Uterus (tissue), 4 donors: Measurements from ENCODE around the gene PIPOX. TPM values are rescaled to one million over a fixed set of nuclear protein-coding genes. Genes with fewer than 3 reads are reported as not detected.

Source experiments
- DNase-seq, 2 donors: peaks; one replicate each; pipeline ENCODE4 v3.0.0-alpha.2; 2019 to 2020
- H3K27ac ChIP-seq, 2 donors: fragments of 200-600 bp; sonication (generic); 1 replicate in 1 of 2; 2 replicates in 1 of 2; pipeline ENCODE4 v1.5.1; 2016 to 2018
- H3K27me3 ChIP-seq, 2 donors: fragments of 200-600 bp; sonication (generic); one replicate each; pipeline ENCODE4 v1.5.1; 2018 to 2019; ENCODE audit warnings: control low read depth in 1 of 2
- H3K36me3 ChIP-seq, 2 donors: fragments of 200-600 bp; sonication (generic); one replicate each; pipeline ENCODE4 v1.5.1; 2019; ENCODE audit warnings: control low read depth in 1 of 2
- H3K4me1 ChIP-seq, 2 donors: fragments of 200-600 bp; sonication (generic); one replicate each; pipeline ENCODE4 v1.5.1; 2018 to 2019; ENCODE audit warnings: control low read depth in 1 of 2
- H3K4me3 ChIP-seq, 2 donors: fragments of 200-600 bp; sonication (generic); 1 replicate in 1 of 2; 2 replicates in 1 of 2; pipeline ENCODE4 v1.5.1; 2018 to 2019; ENCODE audit warnings: mild to moderate bottlenecking in 1 of 2
- H3K9me3 ChIP-seq, 2 donors: fragments of 200-600 bp; sonication (generic); one replicate each; pipeline ENCODE4 v1.5.1; 2019; ENCODE audit warnings: control low read depth in 1 of 2
- POLR2A ChIP-seq, 2 donors: fragments of 450-650 bp; IDR thresholded peaks; one replicate each; pipeline ENCODE4 v1.6.1; 2016; ENCODE audit warnings: antibody characterized with exemption in 2 of 2, mild to moderate bottlenecking in 1 of 2, moderate library complexity in 1 of 2
- intact Hi-C: fragments of 100-400 bp; cut with DNase I; formaldehyde crosslinking; loops from one replicate; pipeline ENCODE4 v1.15.1; 2023; ENCODE audit warnings: low total_unique reads
- total RNA-seq, 4 donors: library from RNA; depleted of rRNA in 3 of 4; stranded (reverse); fragments of >200 nt in 3 of 4; gene quantifications; one replicate each; pipeline versions ENCODE4 v1.1.0 to v1.2.4, GENCODE V29; 2014 to 2023
- TF ChIP-seq, protein P1 (sequence below), 4 experiments: fragments of 200-600 bp in 2 of 4; fragments of 450-650 bp in 2 of 4; sonication (generic) in 2 of 4; IDR thresholded peaks; one replicate each; pipeline ENCODE4 v1.5.1; 2016 to 2019; ENCODE audit warnings: antibody characterized with exemption in 4 of 4, mild to moderate bottlenecking in 2 of 4, moderate library complexity in 1 of 4
- donor health status: DM: yes; HTN: yes; CAD: no.

The PIPOX gene
- total RNA-seq, 4 donors from 2014 or later = 0.59 to 7.4 (median 2.9) TPM

DNA sequence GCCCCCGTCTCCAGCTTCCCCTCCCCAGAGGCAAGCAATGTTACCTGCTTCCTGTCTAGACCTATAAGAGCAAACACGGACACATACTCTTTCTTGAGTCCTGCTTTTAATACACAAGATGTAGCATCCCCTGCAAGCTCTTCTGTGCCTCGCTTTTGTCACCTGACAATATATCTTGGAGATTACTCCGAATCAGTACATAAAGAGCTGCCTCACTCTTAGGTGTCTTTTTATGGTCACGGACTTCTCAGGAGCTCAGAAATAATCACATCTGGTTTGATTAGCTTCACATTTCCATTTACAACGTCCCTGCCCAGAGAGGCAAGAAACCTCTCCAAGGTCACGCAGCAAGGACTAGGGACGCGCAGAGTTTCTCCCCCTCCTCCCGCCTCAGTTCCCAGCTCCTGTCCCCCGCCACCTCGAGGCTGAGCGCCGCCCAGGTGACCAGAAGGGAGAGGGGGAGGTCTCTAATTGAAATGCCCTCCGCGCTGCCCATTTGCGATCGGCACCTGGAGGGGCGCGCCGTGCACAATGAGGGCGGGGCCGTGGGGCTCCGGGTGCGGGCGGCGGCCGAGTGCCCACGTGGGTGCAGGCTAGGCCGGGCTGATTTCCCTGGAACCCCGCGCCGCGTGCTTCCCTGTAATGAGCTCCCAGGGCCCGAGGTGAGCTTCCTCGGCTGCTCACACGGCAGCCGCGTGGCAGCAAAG lies 23.3 kb upstream of the PIPOX start:
- DNase-seq = no peak
- no peaks in the 10 kb centered on the region for H3K27me3 ChIP-seq
- H3K36me3 ChIP-seq = no peaks in the 10 kb centered on the region
- intact Hi-C loops = no loop called here
- H3K4me1 ChIP-seq = no peaks in the 10 kb centered on the region
- no peak for TF ChIP-seq POLR2A (IDR thresholded peaks at IDR 0.05)
- TF ChIP-seq, protein P1, sequence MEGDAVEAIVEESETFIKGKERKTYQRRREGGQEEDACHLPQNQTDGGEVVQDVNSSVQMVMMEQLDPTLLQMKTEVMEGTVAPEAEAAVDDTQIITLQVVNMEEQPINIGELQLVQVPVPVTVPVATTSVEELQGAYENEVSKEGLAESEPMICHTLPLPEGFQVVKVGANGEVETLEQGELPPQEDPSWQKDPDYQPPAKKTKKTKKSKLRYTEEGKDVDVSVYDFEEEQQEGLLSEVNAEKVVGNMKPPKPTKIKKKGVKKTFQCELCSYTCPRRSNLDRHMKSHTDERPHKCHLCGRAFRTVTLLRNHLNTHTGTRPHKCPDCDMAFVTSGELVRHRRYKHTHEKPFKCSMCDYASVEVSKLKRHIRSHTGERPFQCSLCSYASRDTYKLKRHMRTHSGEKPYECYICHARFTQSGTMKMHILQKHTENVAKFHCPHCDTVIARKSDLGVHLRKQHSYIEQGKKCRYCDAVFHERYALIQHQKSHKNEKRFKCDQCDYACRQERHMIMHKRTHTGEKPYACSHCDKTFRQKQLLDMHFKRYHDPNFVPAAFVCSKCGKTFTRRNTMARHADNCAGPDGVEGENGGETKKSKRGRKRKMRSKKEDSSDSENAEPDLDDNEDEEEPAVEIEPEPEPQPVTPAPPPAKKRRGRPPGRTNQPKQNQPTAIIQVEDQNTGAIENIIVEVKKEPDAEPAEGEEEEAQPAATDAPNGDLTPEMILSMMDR (IDR thresholded peaks at IDR 0.05) = no peak
- H3K4me3 ChIP-seq = no peak overlapping the region
- H3K9me3 ChIP-seq = no peaks in the 10 kb centered on the region
- H3K27ac ChIP-seq = no peak overlapping the region

DNA sequence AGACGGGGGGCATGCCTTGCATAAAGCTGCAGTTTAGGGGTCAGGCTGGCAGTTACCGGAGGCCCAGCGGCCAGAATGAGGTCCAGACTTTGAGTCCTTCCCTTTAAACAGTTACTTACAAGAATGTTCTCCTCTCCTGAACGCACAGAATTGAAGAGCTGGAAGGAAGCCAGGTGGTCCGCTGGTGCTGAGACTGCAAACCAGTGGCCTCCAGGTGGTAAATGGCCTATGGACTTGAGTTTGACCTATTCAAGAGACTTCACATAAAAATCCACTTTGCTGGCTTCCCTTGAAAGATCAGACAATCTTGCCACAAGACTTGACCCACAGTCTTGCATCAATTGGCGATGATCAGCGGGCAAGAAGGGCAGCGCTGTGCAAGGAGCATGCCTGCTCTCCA lies 22.4 kb upstream of the PIPOX start:
- TF ChIP-seq, protein P1 (IDR thresholded peaks at IDR 0.05) = no peak
- no peak for TF ChIP-seq POLR2A (IDR thresholded peaks at IDR 0.05)
- intact Hi-C loops = no loop called here
- no peak for DNase-seq

DNA sequence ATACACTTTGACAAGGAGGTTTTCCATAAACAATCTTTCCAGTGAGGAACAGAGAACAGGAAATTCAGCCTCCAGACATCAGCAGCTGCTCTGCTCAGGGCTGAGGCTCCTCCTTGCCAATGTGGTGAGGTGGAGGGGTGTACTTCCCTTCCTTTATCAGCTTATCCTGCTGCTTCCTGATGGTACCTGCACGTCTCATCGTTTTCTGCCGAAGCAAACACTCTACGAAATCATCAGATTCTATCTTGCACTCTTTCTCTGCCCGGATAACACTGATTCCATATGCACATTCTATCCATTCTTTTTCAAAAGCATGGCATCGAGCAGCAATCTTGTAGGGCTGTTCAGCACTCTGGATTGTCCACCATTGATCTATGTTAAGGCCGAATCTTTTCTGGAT lies 21.7 kb upstream of the PIPOX start:
- no peaks in the 10 kb centered on the region for H3K9me3 ChIP-seq
- H3K36me3 ChIP-seq = no peaks in the 10 kb centered on the region
- no peak for DNase-seq
- H3K27ac ChIP-seq = no peak overlapping the region
- intact Hi-C loops = no loop called here
- no peaks in the 10 kb centered on the region for H3K4me1 ChIP-seq
- no peak overlapping the region for H3K4me3 ChIP-seq
- no peak for TF ChIP-seq POLR2A (IDR thresholded peaks at IDR 0.05)
- TF ChIP-seq, protein P1 (IDR thresholded peaks at IDR 0.05) = no peak
- H3K27me3 ChIP-seq = no peaks in the 10 kb centered on the region

More for the DNA sequence above, 22.4 kb upstream of the PIPOX start:
- H3K36me3 ChIP-seq = no peaks in the 10 kb centered on the region
- no peaks in the 10 kb centered on the region for H3K4me1 ChIP-seq
- no peaks in the 10 kb centered on the region for H3K27me3 ChIP-seq
- H3K4me3 ChIP-seq = no peak overlapping the region
- no peak overlapping the region for H3K27ac ChIP-seq
- no peaks in the 10 kb centered on the region for H3K9me3 ChIP-seq

DNA sequence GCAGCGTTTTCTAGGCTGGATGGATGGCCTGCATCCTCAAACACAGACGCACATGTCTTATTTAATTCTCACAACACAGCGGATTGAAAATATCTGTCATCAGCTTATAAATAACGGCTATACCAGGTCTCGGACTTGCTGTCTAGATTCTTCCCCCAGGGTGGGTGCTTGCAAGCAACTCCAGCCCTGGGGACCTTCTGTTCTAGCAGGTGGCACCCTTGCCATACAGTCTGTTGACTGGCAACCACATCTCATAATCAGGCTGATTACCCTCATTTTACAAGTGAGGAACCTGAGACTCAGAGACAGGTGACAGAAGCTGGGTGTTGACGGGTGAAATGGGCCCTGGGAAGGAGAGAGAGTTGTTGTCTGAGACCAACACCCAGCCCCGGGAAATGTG lies 20.9 kb upstream of the PIPOX start:
- H3K27ac ChIP-seq = no peak overlapping the region
- H3K4me3 ChIP-seq = no peak overlapping the region
- no peaks in the 10 kb centered on the region for H3K27me3 ChIP-seq
- DNase-seq = no peak
- no peaks in the 10 kb centered on the region for H3K36me3 ChIP-seq
- no peaks in the 10 kb centered on the region for H3K4me1 ChIP-seq
- no peaks in the 10 kb centered on the region for H3K9me3 ChIP-seq
- intact Hi-C loops = no loop called here
- TF ChIP-seq, protein P1 (IDR thresholded peaks at IDR 0.05) = no peak
- no peak for TF ChIP-seq POLR2A (IDR thresholded peaks at IDR 0.05)

DNA sequence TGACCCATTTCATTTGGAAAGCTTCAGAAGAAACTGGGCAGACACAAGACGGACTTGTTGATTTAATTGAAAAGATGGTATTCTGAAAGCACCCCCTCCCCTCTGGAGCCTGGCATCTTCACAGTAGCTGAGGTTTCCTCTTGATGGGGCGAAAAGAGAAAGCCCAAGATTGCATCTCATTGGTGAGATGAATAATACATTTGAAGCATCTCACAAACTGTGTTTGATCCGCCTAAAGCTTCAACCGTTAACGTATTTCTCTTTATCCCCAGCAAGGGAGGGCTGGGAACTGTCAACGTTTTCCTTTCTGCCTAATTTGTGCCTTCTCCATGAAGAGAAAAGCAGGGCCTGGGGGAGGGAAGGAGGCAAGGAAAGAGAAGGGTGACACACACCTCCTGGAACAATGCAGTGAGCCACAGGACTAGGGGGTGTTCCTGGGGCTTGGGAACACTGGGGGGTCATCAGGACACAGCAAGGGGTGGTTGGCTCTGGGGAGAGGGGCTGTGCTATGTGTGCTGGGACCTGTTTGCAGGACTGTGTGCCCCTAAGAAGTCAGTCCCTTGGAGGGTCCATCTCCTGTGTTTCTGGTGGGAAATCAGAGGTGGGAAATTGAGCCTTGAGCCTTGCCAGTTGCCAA lies 18.5 kb upstream of the PIPOX start:
- Histone ChIP-seq H3K27me3 (no peaks in the 10 kb centered on the region), H3K27ac (no peak overlapping the region), H3K9me3 (no peaks in the 10 kb centered on the region), H3K36me3 (no peaks in the 10 kb centered on the region), H3K4me1 (no peaks in the 10 kb centered on the region), H3K4me3 (no peak overlapping the region)
- DNase-seq = no peak
- TF ChIP-seq POLR2A (IDR thresholded peaks at IDR 0.05) = no peak
- TF ChIP-seq, protein P1 (IDR thresholded peaks at IDR 0.05) = no peak
- intact Hi-C loops = no loop called here
